Omental fat pad (tissue), 4 donors: ENCODE results near the gene SPDYE4. TPM values are rescaled to one million over a fixed set of nuclear protein-coding genes. Genes with fewer than 3 reads are reported as not detected.

Experiments
- ATAC-seq: fragments of 150-250 bp; one replicate; pipeline ENCODE4 v1.9.1; 2016; ENCODE audit warnings: mild to moderate bottlenecking, moderate library complexity; ENCODE audit not compliant: low FRiP score
- DNase-seq: peaks from one replicate; pipeline ENCODE4 v3.0.0-alpha.2; 2019; ENCODE audit warnings: low spot score
- total RNA-seq, 4 donors: library from RNA; depleted of rRNA; stranded (reverse); fragments of >200 nt; gene quantifications; one replicate each; pipeline ENCODE4 v1.1.0, GENCODE V29; 2016
- TF ChIP-seq, protein P1 (sequence below), 3 donors: fragments of 450-650 bp; IDR thresholded peaks; one replicate each; pipeline ENCODE4 v1.5.1; 2016 to 2017; ENCODE audit warnings: antibody characterized with exemption in 3 of 3, mild to moderate bottlenecking in 3 of 3, moderate library complexity in 2 of 3

Gene SPDYE4
- total RNA-seq, 4 donors from 2014 or later: not detected

DNA sequence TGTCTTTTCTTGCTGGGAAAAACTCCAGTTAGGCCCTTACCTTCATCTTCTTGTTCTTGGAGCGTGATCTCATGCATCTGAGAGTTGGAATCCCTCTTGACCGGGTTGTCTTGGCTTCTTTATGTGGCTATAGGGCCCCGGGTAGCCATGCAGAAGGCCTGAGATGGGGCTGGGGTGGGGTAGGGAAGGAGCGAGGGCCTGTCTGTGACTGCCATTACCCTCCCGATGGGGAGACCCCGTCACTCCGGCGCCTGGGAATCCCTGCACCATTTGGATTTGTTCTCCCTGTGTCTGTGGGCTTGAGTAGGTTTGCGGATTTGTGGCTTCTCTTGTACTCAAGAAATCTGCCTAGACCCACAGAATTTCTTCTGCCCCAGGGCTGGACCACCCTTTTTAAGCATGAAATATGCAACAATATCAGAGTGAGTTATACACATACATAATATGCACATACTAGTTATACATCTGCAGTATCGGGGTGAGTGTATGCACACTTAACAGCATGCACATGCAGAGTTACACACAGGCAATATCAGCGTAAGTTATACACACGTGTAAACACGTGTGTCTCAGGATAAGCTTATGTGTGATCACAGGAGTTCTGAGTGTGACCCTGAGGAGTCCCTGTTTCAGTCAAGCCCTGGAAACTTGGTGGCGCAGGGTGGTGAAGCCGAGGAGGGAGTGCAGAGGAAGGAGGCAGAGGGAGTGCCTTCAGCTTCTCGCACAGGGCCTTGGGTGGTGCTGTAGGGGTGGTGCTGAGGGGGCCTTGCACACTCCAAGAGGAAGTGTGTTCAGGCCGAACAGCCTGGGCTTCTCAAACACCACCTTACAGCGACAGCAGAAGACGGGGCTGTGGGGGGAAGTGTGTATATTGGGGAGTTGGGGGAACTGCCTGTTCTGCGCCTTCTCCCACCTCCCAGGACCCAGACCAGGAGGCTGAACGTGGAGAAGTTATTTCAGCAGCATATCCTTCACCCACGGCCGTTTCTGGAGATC is 32.2 kb downstream of the SPDYE4 start:
- TF ChIP-seq, protein P1, sequence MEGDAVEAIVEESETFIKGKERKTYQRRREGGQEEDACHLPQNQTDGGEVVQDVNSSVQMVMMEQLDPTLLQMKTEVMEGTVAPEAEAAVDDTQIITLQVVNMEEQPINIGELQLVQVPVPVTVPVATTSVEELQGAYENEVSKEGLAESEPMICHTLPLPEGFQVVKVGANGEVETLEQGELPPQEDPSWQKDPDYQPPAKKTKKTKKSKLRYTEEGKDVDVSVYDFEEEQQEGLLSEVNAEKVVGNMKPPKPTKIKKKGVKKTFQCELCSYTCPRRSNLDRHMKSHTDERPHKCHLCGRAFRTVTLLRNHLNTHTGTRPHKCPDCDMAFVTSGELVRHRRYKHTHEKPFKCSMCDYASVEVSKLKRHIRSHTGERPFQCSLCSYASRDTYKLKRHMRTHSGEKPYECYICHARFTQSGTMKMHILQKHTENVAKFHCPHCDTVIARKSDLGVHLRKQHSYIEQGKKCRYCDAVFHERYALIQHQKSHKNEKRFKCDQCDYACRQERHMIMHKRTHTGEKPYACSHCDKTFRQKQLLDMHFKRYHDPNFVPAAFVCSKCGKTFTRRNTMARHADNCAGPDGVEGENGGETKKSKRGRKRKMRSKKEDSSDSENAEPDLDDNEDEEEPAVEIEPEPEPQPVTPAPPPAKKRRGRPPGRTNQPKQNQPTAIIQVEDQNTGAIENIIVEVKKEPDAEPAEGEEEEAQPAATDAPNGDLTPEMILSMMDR (IDR thresholded peaks at IDR 0.05): no peak
- DNase-seq: no peak
- ATAC-seq: no peak

DNA sequence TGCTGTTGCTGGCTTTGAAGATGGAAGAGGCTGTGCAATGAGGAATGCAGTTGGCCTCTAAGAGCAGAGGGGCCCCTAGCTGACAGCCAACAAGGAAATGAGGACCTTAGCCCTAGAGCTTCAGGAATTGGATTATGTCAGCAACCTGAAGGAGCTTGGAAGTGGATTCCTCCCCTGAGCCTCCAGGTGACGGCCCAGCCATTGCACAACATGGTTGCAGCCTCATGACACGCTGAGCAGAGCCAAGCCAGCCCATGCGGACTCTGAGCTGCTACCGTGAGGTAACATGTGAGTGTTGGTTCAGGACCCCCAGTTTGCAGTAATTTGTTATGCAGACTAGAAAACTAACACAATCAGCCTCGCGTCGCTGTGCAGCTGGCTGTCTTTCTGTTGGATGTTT is 33.9 kb downstream of the SPDYE4 start:
- DNase-seq (no peak), ATAC-seq (no peak)
- TF ChIP-seq, protein P1 (IDR thresholded peaks at IDR 0.05): no peak

DNA sequence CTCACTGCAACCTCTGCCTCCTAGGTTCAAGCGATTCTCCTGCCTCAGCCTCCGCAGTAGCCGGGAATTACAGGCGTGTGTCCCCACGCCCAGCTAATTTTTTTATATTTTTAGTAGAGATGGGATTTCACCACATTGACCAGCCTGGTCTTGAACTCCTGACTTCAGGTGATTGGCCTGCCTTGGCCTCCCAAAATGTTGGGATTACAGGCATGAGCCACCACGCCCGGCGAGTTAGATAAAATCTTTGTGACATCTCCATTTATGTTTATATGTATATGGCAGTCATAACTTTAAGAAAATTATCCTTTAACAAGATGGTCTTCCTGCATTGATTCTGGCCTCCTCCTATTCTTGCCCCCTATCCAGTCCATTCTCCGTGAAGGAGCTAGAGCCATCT is 37.8 kb downstream of the SPDYE4 start:
- no peak for DNase-seq

DNA sequence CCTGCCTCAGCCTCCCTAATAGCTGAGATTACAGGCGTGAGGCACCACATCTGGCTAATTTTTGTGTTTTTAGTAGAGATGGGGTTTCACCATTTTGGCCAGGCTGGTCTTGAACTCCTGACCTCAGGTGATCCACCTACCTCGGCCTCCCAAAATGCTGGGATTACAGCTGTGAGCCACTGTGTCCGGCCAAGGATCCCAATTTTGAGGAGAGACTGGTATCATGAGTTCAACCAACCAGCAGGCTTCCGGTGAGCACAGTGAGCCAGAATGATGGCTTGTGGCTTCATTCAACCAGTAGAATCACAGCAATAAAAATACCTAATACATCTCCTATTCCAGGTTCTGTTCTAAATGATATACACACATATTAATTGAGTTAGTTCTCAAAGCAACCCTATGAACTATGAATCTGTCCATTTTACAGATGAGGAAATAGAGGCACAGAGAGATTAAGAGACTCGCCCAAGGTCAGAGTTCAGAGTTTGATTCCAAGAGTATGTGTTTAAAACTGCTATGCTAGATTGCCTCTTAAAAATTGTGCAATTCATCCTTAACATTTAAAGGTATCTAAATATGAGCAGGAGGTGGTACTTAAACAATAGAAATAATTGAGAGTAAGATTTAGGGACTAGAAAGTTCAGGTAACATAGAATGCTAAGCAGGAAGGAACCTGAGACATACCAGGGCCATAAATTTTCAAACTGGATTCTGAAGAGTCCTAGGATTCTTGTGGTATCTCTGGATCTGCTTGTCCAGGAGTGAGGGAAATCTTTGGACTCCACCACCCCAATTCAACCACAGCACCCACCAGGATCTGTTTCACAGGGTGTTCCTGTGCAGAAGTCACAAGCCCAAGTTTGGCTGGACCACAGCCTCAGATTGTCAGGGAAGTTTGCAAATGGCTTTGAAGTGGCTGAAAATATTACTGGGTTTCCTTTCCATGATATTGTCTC is 38.8 kb downstream of the SPDYE4 start:
- DNase-seq: no peak
- TF ChIP-seq, protein P1 (IDR thresholded peaks at IDR 0.05): no peak
- ATAC-seq: no peak

More for the DNA sequence above, 37.8 kb downstream of the SPDYE4 start:
- TF ChIP-seq, protein P1 (IDR thresholded peaks at IDR 0.05): no peak
- no peak for ATAC-seq

DNA sequence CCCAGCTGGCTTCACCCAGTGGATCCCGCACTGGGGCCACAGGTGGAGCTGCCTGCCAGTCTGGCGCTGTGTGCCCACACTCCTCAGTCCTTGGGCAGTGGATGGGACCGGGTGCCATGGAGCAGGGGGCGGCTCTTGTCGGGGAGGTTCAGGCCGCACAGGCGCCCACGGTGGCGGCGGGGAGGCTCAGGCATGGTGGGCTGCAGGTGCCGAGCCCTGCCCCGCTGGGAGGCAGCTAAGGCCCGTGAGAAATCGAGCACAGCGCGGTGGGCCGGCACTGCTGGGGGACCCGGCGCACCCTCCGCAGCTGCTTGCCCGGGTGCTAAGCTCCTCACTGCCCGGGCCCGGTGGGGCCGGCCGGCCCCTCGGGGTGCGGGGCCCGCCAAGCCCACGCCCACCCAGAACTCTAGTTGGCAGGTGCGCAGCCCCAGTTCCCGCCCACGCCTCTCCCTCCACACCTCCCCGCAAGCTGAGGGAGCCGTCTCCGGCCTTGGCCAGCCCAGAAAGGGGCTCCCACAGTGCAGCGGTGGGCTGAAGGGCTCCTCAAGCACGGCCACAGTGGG is 40.3 kb downstream of the SPDYE4 start:
- TF ChIP-seq, protein P1 (IDR thresholded peaks at IDR 0.05): no peak
- ATAC-seq: no peak
- no peak for DNase-seq

DNA sequence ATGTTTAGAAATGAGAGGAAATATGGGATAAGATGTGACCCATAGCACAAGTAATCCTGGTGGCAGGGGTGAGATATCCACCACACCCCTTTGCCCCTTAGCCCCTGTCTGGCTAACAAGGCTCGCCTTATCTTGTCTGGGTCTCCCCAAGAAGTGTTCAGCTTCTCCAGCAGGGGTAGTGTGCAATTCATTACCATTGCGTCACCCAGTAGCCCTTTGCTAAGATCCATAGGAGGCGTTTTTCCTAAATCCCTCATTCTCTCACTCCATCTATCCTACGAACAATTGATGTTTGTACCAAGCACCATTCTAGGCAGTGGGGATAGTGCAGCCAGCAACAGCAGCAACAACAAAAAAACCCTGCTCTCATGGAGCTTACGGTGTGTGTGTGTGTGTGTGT is 44.5 kb downstream of the SPDYE4 start:
- TF ChIP-seq, protein P1 (IDR thresholded peaks at IDR 0.05): no peak
- DNase-seq: no peak
- ATAC-seq: no peak
